Kidney (tissue), 14 donors: Measurements from ENCODE around the gene LRP5. TPM values are rescaled to one million over a fixed set of nuclear protein-coding genes. Genes with fewer than 3 reads are reported as not detected.

ENCODE experiments used
- DNase-seq, 5 donors: peaks; one replicate each; pipeline ENCODE4 v3.0.0-alpha.2; 2013 to 2020
- FAIRE-seq: peaks from 2 replicates; lab custom pipeline; 2012; peaks lifted over from hg19 to GRCh38; lab: Jason Lieb, UNC
- H3K27ac ChIP-seq, 2 donors: one replicate each; pipeline ENCODE4 v1.7.0; 2013; ENCODE audit warnings: low read depth in 2 of 2, low read length in 2 of 2, inconsistent platforms in 1 of 2
- H3K27me3 ChIP-seq: one replicate; pipeline ENCODE4 v1.7.1; 2013; ENCODE audit warnings: low read length, inconsistent platforms; ENCODE audit not compliant: control insufficient read depth, insufficient read depth
- H3K36me3 ChIP-seq, 3 donors: one replicate each; pipeline versions ENCODE4 v1.7.0 to v1.7.1; 2013; ENCODE audit warnings: low read length in 3 of 3, control low read depth in 1 of 3, inconsistent platforms in 1 of 3; ENCODE audit not compliant: insufficient read depth in 3 of 3, control insufficient read depth in 2 of 3
- H3K4me1 ChIP-seq, 3 donors: one replicate each; pipeline versions ENCODE4 v1.7.0 to v1.7.1; 2013; ENCODE audit warnings: low read length in 3 of 3, inconsistent platforms in 1 of 3, low read depth in 1 of 3; ENCODE audit not compliant: control insufficient read depth in 2 of 3, insufficient read depth in 2 of 3
- H3K4me3 ChIP-seq, 3 donors: one replicate each; pipeline versions ENCODE4 v1.7.0 to v1.8.1; 2013; ENCODE audit warnings: low read length in 3 of 3, control low read depth in 1 of 3, inconsistent platforms in 1 of 3
- H3K9ac ChIP-seq, 3 donors: one replicate each; pipeline versions ENCODE4 v1.7.0 to v1.7.1; 2013; ENCODE audit warnings: low read length in 3 of 3, control low read depth in 1 of 3, inconsistent platforms in 1 of 3
- H3K9me3 ChIP-seq, 3 donors: one replicate each; pipeline versions ENCODE4 v1.7.0 to v1.7.1; 2013; ENCODE audit warnings: low read length in 3 of 3, control low read depth in 1 of 3, inconsistent platforms in 1 of 3; ENCODE audit not compliant: control insufficient read depth in 2 of 3, insufficient read depth in 1 of 3
- intact Hi-C: fragments of 100-400 bp; cut with DNase I; formaldehyde crosslinking; loops from one replicate; pipeline ENCODE4 v1.11.1; 2022
- polyA plus RNA-seq: library from polyadenylated mRNA; stranded (reverse); fragments of 350-450 nt; fragmentation: Illumina TruSeq; extraction: RNeasy Lipid Tissue Mini Kit (QIAGEN cat#74804); gene quantifications from one replicate; pipeline ENCODE4 v1.2.3, GENCODE V29; 2014; ENCODE audit warnings: low read depth, low replicate concordance; ENCODE audit not compliant: insufficient read depth
- total RNA-seq: library from RNA; stranded (reverse); fragmentation: NEBNext Ultra II Directional; extraction: Animal tissue kit (Norgen Biotek cat#: 25700); gene quantifications from one replicate; pipeline ENCODE4 v1.2.1, GENCODE V29; 2021
- TF ChIP-seq, protein P1 (sequence below): IDR thresholded peaks from 3 replicates; pipeline ENCODE4 v1.5.1; 2012; ENCODE audit warnings: mild to moderate bottlenecking, moderate library complexity, borderline replicate concordance; ENCODE audit not compliant: insufficient read depth; ENCODE audit errors: extremely low read depth
- donor health status: control.
- donor health status: control.
- donor health status: control.
- donor health status: control.
- donor health status: control.
- donor health status: DM: yes; HTN: yes; CAD: no.
- donor health status: Normal renal cell carcinoma (clear cell type).

Gene LRP5
- total and polyA plus RNA-seq, 2 donors from 2014 or later, result 55.4 to 71.3 TPM

- H3K27ac ChIP-seq, result no peak overlapping the region
- intact Hi-C loops, result loop anchor here (10.0 kb wide), 1 partner anchor 185 kb away; no protein-coding TSS in a partner anchor
- no peaks in the 10 kb centered on the region for H3K9me3 ChIP-seq
- FAIRE-seq (no peak), DNase-seq (peak in 1 of 5 donors; percentile 67)
- no peak overlapping the region for H3K4me3 ChIP-seq
- TF ChIP-seq, protein P1, sequence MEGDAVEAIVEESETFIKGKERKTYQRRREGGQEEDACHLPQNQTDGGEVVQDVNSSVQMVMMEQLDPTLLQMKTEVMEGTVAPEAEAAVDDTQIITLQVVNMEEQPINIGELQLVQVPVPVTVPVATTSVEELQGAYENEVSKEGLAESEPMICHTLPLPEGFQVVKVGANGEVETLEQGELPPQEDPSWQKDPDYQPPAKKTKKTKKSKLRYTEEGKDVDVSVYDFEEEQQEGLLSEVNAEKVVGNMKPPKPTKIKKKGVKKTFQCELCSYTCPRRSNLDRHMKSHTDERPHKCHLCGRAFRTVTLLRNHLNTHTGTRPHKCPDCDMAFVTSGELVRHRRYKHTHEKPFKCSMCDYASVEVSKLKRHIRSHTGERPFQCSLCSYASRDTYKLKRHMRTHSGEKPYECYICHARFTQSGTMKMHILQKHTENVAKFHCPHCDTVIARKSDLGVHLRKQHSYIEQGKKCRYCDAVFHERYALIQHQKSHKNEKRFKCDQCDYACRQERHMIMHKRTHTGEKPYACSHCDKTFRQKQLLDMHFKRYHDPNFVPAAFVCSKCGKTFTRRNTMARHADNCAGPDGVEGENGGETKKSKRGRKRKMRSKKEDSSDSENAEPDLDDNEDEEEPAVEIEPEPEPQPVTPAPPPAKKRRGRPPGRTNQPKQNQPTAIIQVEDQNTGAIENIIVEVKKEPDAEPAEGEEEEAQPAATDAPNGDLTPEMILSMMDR, result no peak
- no peaks in the 10 kb centered on the region for H3K4me1 ChIP-seq
- H3K36me3 ChIP-seq, result peaks cover 0 to 13% (median 3%) of the 10 kb centered on the region in 3 donors
- H3K27me3 ChIP-seq, result no peaks in the 10 kb centered on the region
- H3K9ac ChIP-seq, result no peak overlapping the region
These were observed 137.6 kb downstream of the LRP5 start for GRCh38 chr11:68449951-68450350.

GRCh38 chr11:68450711-68451110 is 138.3 kb downstream of the LRP5 start:
- no peak overlapping the region for H3K27ac ChIP-seq
- H3K4me3 ChIP-seq, result no peak overlapping the region
- no peak overlapping the region for H3K9ac ChIP-seq
- FAIRE-seq (no peak), DNase-seq (peak in 1 of 5 donors; percentile 10)
- peaks cover 0 to 13% (median 3%) of the 10 kb centered on the region in 3 donors for H3K36me3 ChIP-seq
- H3K27me3 ChIP-seq, result no peaks in the 10 kb centered on the region
- no peaks in the 10 kb centered on the region for H3K9me3 ChIP-seq
- H3K4me1 ChIP-seq, result no peaks in the 10 kb centered on the region
- TF ChIP-seq, protein P1, result no peak
- intact Hi-C loops, result no loop called here

DNA sequence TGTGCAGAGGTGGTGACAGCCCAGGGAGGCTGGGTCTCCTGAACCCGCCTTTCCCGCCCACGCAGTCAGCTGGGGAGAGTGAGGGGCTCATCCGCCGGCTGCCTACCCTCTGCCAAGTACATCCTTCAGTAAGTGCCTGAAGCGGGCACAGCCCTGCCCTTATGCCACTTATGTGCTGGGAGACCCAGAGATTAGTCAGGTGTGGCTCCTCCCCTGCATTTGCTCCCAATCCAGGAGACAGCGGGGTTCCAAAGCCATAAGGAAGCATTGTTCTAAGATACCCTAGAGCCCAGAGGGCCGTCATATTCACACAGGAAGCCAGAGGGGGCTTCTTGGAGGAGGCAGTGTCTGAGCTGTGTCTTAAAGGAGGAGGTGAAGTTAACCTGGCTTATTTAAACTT is 142.4 kb downstream of the LRP5 start:
- intact Hi-C loops, result no loop called here
- H3K27ac ChIP-seq, result no peak overlapping the region
- H3K9ac ChIP-seq, result no peak overlapping the region
- FAIRE-seq (no peak), DNase-seq (no peak)
- H3K27me3 ChIP-seq, result no peaks in the 10 kb centered on the region
- H3K36me3 ChIP-seq, result no peaks in the 10 kb centered on the region
- TF ChIP-seq, protein P1, result no peak
- H3K9me3 ChIP-seq, result no peaks in the 10 kb centered on the region
- H3K4me1 ChIP-seq, result no peaks in the 10 kb centered on the region
- H3K4me3 ChIP-seq, result no peak overlapping the region

DNA sequence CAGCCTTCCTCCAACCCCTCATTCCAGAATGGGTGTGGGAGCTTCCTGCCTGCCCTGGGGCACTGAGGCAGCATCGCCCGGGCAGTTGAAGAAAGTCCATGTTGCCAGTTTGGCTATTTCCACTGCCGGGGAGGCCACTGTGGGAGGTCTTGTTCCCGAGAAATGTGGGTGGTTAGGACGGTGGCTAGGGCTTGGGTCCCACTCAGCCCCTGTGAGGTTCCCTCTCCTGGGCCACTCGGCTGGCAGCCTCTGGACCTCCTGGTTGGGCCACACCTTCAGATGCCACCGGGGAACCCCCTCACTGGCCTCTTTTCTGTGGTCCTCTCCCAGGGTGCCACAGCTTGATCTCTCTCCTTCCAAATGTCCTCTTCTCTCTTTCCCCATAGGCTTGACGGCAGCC is 143.1 kb downstream of the LRP5 start:
- H3K4me3 ChIP-seq, result no peak overlapping the region
- no peaks in the 10 kb centered on the region for H3K27me3 ChIP-seq
- no peak overlapping the region for H3K9ac ChIP-seq
- DNase-seq, result peak in 1 of 5 donors; percentile 59
- H3K9me3 ChIP-seq, result no peaks in the 10 kb centered on the region
- FAIRE-seq, result no peak
- no peak overlapping the region for H3K27ac ChIP-seq
- intact Hi-C loops, result no loop called here
- H3K4me1 ChIP-seq, result no peaks in the 10 kb centered on the region
- H3K36me3 ChIP-seq, result no peaks in the 10 kb centered on the region
- TF ChIP-seq, protein P1, result no peak
